Stomach (tissue), 9 donors: Measurements from ENCODE around the gene ZGPAT. TPM values are rescaled to one million over a fixed set of nuclear protein-coding genes. Genes with fewer than 3 reads are reported as not detected.
A peak's percentile ranks its signal among the peaks of the same experiment; 100 is the strongest.

Source experiments
- DNase-seq, 2 donors: peaks; one replicate each; pipeline versions ENCODE4 v3.0.0 to v3.0.0-alpha.2; 2013 to 2019
- H3K27ac ChIP-seq, 5 donors: fragments of 200-600 bp in 4 of 5; sonication (generic) in 4 of 5; one replicate each; pipeline ENCODE4 v1.5.1; 2013 to 2019; ENCODE audit warnings: mild to moderate bottlenecking in 1 of 5, moderate library complexity in 1 of 5
- H3K27me3 ChIP-seq, 3 donors: fragments of 200-600 bp; sonication (generic); one replicate each; pipeline ENCODE4 v1.5.1; 2017 to 2019; ENCODE audit warnings: mixed run types in 1 of 3
- H3K36me3 ChIP-seq, 4 donors: fragments of 200-600 bp; sonication (generic); 1 replicate in 3 of 4; 2 replicates in 1 of 4; pipeline ENCODE4 v1.5.1; 2016 to 2019
- H3K4me1 ChIP-seq, 4 donors: fragments of 200-600 bp; sonication (generic); one replicate each; pipeline ENCODE4 v1.5.1; 2016 to 2019
- H3K4me3 ChIP-seq, 4 donors: fragments of 200-600 bp; sonication (generic) in 3 of 4; one replicate each; pipeline ENCODE4 v1.5.1; 2016 to 2019; ENCODE audit warnings: mild to moderate bottlenecking in 1 of 4
- H3K9me3 ChIP-seq, 4 donors: fragments of 200-600 bp; sonication (generic); one replicate each; pipeline ENCODE4 v1.5.1; 2016 to 2019
- CTCF ChIP-seq, 7 experiments: fragments of 450-650 bp in 4 of 7; fragments of 200-600 bp in 3 of 7; sonication (generic) in 3 of 7; IDR thresholded peaks; one replicate each; pipeline ENCODE4 v1.5.1; 2016 to 2019; ENCODE audit warnings: antibody characterized with exemption in 7 of 7, control low read depth in 2 of 7, mild to moderate bottlenecking in 1 of 7
- EP300 ChIP-seq: sonication (generic); formaldehyde crosslinking; IDR thresholded peaks from one replicate; pipeline ENCODE4 v1.6.1; 2017; ENCODE audit warnings: antibody characterized with exemption
- POLR2A ChIP-seq, 4 donors: fragments of 450-650 bp; IDR thresholded peaks; one replicate each; pipeline ENCODE4 v1.6.1; 2016; ENCODE audit warnings: antibody characterized with exemption in 4 of 4, control low read depth in 2 of 4, mild to moderate bottlenecking in 1 of 4, moderate library complexity in 1 of 4
- POLR2AphosphoS5 ChIP-seq, 3 donors: sonication (generic); formaldehyde crosslinking; IDR thresholded peaks; one replicate each; pipeline ENCODE4 v1.6.1; 2016; ENCODE audit warnings: antibody characterized with exemption in 3 of 3
- WGBS, 5 donors: extraction: QIAGEN DNeasy Blood & Tissue Kit in 3 of 5; methylation state at CpG; one replicate each; pipeline versions ENCODE4 v1.1.5 to v1.1.7; 2013 to 2018; 5-methylcytosine and 5-hydroxymethylcytosine counted together
- intact Hi-C: fragments of 100-400 bp; cut with DNase I; formaldehyde crosslinking; loops from one replicate; pipeline ENCODE4 v1.15.1; 2023; ENCODE audit warnings: low total_unique reads
- polyA plus RNA-seq, 3 donors: library from polyadenylated mRNA; stranded (reverse); fragments of 200-250 nt; gene quantifications; one replicate each; pipeline ENCODE4 v1.2.3, GENCODE V29; 2013
- total RNA-seq, 5 donors: library from RNA; depleted of rRNA; stranded (reverse); fragments of >200 nt; gene quantifications; one replicate each; pipeline versions ENCODE4 v1.1.0 to v1.2.3, GENCODE V29; 2014 to 2016
- donor health status: healthy with polysubstance abuse.
- donor health status: Bipolar disorder and iron deficiency.
- donor health status: healthy.

Gene ZGPAT
- total and polyA plus RNA-seq, 8 donors: 12.3 to 49.6 (median 38.5) TPM

DNA sequence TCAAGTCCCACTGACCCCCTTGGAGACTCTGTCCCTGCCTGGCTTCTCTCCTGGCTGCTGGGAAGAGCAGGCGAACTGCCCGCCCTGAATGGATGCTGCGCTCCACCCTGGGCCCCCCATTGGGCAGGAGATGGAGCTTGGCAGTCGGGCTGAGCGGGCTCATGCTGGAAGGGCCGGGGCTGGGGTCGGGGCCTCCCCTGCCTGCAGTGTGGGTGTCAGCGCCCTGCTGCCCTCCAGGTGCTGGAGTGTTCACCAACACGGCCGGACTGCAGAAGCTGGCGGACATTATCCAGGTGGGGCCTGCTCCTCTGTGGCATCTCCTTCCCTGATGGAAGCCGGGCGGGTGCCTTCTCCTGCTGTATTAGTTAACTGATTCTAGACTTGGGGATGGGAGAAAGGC, 27.4 kb upstream of the ZGPAT start:
- Histone ChIP-seq H3K36me3 (peaks cover 16 to 50% (median 49%) of the 10 kb centered on the region in 4 donors), H3K9me3 (no peaks in the 10 kb centered on the region), H3K4me1 (peaks cover 17 to 28% (median 23%) of the 10 kb centered on the region in 4 donors), H3K27ac (no peak overlapping the region), H3K27me3 (no peaks in the 10 kb centered on the region), H3K4me3 (no peak overlapping the region)
- 93 to 100% (median 95%) methylated on average over 7 to 13 of the region's 13 CpGs for WGBS, 5 donors
- no peak for TF ChIP-seq POLR2A (IDR thresholded peaks at IDR 0.05)
- no peak for TF ChIP-seq POLR2AphosphoS5 (IDR thresholded peaks at IDR 0.05)
- no peak for TF ChIP-seq EP300
- TF ChIP-seq CTCF (IDR thresholded peaks at IDR 0.05): no peak
- intact Hi-C loops: no loop called here
- DNase-seq: no peak

DNA sequence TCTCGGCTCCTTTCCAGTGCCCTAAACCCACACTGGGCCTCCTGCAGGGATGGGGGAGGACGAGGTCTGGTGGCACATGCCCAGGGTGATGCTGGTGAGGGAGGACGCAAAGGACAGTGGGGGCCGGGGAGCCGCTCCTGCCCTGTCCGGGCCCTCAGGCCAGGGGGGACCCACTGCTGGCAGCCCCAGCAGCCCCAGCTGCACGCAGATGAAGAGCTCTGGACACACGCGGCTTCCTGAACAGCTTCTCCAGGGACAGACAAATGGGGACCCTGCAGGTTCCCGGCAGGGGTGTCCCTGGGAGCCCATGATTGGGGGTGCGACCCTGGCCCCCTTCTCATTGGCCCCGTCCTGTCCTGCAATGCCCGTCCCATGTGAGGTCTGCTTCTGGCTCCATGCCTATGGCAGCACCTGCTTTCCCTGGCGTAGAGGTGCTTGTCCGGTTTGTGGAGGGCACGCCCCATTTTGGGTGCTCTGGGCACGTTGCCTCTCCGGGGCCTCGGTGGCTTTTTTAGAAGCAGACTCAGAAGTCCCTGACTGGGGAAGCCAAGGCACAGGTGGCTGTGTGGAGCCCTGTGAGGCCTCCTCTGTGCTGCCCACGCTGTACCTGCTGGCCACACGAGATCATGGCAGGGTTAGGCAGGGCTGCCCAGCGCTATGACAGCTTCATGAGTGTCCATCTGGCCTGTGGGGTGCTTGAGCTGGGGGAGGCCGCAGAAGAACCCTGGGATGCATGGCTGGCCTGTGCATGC, 26.8 kb upstream of the ZGPAT start:
- intact Hi-C loops: no loop called here
- no peaks in the 10 kb centered on the region for H3K27me3 ChIP-seq
- TF ChIP-seq POLR2AphosphoS5 (IDR thresholded peaks at IDR 0.05) (no peak), POLR2A (IDR thresholded peaks at IDR 0.05) (no peak), EP300 (no peak), CTCF (IDR thresholded peaks at IDR 0.05) (no peak)
- no peak for DNase-seq
- WGBS, 5 donors: 86 to 93% (median 92%) methylated on average over 13 to 23 of the region's 23 CpGs
- H3K27ac ChIP-seq: peak overlapping the region in 4 of 5 donors; percentile 76 to 85 (median 81)
- H3K36me3 ChIP-seq: peaks cover 16 to 44% (median 43%) of the 10 kb centered on the region in 4 donors
- no peaks in the 10 kb centered on the region for H3K9me3 ChIP-seq
- peaks cover 23 to 34% (median 29%) of the 10 kb centered on the region in 4 donors for H3K4me1 ChIP-seq
- H3K4me3 ChIP-seq: no peak overlapping the region

DNA sequence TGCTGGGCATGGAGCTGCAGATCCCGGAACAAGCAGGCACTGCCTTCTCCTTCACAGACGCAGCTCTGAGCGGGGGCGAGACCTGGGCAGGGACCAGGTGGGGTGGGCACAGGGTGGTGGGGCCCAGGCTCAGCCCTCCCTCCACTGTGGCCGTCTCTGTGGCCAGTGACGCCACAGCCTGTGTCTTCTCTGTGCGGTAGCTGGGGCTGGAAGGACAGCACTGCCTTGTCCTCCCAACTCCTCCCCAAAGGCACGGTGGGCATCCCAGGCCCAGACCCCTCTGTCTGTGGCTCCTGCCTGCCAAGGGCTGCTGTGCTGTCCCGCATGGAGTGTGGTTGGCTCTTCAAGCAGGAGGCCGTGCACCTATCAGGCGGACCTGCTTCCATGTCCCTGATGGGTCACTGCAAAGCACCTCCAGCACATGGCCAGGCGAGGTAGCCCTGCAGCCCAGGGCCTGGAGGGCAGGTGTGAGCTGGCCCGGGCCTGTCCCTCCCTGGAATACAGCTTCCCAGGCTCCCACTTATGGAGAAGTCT, 26.2 kb upstream of the ZGPAT start:
- DNase-seq: no peak

More for the DNA sequence above, 26.2 kb upstream of the ZGPAT start:
- TF ChIP-seq POLR2A (IDR thresholded peaks at IDR 0.05) (no peak), CTCF (IDR thresholded peaks at IDR 0.05) (no peak)
- WGBS, 5 donors: 92 to 100% (median 95%) methylated on average over 7 to 13 of the region's 13 CpGs
- H3K36me3 ChIP-seq: peaks cover 16 to 38% (median 37%) of the 10 kb centered on the region in 4 donors
- H3K4me1 ChIP-seq: peaks cover 29 to 40% (median 35%) of the 10 kb centered on the region in 4 donors
- H3K9me3 ChIP-seq: no peaks in the 10 kb centered on the region
- intact Hi-C loops: no loop called here
- peak overlapping the region; percentile 1 to 85 (median 79) for H3K27ac ChIP-seq
- H3K4me3 ChIP-seq: no peak overlapping the region
- H3K27me3 ChIP-seq: no peaks in the 10 kb centered on the region
